GM19043 (cell line): ENCODE results near the gene CDH23.

Experiments used
- ATAC-seq: cut with Tn5 transposase; IDR thresholded peaks from one replicate; pipeline ENCODE4 v1.9.1; 2021; ENCODE audit warnings: low read depth; ENCODE audit not compliant: unreplicated experiment

CDH23 gene

DNA sequence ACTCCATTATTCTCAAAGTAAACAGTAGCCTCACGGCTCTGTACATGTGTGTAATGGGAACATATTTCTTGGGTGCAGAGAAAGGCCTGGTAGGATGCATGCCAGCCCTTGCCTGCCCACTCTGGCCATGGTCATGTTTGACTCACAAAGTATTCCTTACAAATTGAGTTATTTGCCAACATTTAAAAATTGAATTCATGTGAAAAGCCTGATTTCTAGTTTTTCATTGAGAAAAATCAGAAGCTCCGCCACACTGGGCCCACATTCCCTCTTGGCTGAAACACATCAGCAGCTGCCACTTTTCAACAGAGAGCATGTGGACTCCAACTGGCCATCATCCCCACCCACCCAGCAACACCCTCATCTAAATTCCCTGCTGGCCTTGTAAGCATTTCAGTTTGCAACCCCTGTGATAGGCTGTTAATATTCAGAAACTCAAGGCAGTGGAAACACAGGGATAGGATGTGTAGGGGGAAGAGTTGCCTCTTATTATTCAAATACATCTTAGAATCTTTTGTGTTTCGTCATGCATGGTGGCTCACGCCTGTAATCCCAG, 40.9 kb downstream of the CDH23 start:
- no peak for ATAC-seq

DNA sequence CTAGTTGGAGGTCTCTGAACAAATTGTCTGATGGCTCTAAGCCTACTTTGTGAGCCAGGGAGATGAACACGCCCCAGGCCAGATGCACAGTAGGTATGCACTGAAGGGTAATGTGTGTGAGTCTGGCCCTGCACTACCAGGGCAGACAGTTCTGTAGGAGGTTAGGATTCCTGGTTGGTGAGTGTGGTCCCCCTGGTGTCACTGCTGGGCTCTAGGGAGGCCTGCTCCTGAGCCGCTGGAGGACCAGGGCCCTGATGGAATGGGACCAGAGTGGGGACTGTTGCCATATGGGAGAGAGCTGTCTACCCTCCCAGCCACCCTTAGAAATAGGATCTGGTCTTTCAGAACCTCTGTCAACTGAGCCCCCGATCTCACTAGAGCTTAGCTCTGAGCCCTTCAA, 42.0 kb downstream of the CDH23 start:
- no peak for ATAC-seq

DNA sequence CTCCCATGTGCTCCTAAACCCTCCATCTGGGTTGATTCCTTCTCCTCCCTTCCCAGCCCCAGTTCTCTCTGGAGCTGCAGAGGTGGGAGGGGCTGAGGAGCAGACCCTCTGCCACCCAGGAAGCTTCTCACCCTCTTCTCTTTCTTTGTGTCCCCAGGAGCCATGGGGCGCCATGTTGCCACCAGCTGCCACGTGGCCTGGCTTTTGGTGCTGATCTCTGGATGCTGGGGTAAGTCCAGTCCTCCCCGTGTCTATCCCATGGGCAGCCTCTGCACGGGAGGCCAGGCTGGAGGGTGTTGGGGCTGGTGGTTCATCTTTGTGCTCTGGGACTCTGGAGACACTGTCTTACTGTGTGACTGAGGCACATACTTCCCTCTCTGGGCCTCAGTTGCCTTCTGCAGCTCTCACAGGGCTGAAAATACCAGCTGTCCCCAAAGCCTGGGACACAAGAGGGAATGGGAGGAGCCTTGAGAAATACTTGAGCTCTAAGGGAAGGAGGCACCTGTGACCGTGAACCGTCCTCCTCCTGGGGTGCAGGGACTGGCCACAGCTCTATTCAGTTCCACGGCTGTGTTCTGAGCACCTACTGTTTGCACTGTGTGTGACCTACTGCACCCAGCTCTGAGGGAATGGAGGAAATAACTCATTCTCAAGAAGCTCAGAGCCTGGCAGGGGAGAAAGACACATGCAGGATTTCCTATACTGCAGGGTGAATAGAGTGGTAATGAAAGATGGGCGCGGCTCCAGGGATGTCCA, 43.1 kb downstream of the CDH23 start:
- ATAC-seq, result no peak

DNA sequence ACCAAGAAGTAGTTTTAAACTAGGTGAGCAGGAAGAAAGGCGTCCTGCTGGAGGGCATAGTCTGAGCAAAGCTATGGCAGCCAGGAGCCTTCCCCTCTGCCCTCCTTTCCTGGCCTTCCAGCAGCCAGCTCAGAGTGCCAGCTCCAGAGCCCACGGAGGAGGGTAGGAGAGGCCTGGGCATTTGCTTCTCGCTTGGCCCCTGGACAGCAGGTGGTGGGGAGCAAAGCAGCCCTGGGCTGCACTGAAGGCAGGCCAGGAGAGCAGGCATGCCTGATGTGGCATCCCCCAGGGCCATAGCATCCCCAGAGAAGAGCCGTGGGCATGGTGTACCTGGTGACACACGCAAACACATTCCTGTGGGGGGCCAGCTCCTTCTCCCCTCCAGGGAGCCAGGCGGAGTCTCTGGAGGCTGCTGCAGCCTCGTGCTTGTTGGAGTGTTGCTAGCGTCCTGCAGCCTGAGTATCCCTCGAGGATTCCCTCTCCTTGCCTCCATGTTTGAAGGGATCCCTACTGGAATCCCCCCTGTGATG, 43.9 kb downstream of the CDH23 start:
- no peak for ATAC-seq

DNA sequence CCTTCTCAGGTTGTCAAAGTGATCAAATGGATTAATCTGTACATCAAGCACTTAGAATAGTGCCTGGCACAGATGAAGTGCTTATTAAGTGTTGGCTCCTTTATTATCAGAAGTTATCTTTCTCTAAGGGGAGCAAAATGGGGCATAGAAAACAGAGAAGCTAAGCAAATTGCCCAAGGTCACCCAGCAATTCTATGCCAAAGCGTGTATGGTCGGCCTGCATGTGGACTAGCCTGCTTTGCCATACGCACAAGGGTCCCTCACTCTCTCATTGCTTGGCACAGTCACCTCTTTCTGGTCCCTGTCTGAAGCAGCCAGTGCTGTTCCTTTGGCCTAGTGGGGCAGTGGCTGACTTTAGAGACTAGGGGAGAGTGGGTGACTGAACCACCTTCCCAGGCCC, 45.3 kb downstream of the CDH23 start:
- no peak for ATAC-seq

DNA sequence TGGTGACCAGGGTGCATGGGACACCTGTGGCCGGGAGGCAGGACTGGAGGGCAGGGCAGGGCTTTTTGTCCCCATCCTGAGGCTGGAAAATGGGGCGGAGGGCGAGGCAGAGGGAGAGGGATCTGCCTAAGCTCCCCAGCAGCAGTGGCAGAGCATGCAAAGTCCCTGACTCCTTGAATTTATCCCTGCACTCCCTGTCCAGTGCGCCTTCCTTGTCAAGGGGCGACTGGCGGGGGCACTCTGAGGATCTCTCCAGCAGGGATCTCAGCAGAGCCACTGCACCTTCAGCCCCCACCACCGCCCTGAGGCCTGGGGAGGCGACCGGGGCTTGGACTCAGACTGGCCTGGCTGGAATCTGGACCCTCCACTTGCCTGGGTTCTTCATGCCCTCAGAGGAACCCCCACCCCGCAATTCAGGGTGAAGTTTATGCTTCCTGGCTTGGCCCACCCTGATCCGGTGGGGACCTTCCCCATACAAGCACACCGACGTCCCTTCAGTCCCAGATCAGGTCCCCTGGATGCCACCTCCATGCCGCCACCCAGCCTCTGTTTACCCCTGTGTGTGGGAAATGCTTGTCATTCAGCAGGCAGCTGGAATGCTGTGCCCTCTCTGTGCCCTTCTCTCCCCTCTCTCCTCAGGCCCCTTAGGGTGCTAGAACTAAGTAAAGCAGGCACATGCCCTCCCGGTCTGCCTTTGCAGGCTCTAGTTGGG, 46.3 kb downstream of the CDH23 start:
- ATAC-seq, result no peak

DNA sequence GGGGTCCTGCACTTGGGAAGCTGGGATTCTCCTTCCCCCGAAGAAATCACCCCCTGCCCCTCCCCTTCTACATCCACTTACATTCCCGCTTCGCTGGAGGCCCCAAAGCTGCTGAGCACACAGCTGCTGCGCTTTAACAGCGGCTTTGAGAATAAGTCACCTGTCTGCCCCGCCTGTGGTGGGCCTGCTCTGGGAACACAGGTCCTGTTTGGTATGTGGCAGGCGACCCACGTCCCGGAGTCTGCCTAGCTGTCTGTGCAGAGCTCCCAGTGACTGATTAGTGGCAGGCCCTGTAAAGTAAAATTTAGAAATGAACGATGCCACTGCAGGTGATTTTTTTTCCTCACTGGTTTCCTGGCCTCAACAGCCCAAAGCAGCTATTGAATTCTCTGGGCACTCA, 47.0 kb downstream of the CDH23 start:
- ATAC-seq, result no peak

DNA sequence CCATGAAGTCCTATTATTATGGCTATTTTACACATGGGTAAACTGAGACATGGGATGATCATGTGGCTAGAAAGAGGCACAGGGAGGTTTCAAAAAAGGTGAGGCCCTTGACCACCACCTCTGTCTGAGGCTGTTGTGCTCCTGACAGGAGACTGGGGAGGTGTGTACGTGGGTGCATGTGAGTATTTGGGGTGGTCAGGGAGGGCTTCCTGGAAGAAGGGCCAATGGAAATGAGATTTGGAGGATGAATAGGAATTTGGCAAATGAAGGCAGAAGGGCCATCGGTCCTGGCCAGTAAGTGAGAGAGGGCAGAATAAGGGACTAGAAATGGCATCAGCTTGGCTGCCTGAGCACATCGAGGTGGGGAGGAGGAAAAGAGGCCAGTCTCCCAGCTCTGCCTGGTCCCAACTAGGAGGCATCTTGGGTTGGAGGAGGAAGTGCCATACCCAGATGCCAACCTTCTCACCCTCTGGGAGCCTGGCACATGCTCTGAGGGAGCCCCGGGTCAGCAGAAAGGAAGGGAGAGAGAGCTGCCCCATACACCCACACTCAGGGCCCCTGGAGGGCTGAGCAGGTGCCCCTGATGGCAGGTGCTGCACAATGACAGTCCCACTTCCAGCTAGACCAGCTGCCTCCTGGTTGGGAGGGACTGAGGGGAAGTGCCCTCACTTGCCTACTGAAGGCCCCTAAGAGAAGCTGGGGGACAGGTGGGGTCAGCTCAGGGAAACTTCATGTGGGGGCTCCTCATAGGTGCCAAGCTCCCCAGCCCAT, 47.7 kb downstream of the CDH23 start:
- ATAC-seq, result no peak

DNA sequence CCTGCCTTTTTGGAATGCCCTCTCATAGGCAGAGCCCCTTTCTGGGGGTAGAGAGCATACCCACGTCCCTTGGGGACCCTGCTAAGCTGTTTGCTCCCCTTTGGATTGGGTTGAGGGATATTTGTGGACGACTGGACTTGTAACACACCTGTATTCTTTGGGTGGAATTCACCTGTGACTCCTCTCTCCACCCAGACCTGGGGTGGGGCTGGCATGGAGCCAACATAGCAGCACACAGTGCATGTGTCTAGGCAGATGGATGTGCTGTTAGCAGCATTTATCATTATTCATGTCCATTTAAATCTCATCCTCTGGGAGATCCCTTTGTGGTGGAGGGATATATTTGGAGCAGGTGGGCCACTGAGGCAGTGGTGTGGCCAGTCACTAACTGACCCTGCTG, 51.0 kb downstream of the CDH23 start:
- no peak for ATAC-seq

DNA sequence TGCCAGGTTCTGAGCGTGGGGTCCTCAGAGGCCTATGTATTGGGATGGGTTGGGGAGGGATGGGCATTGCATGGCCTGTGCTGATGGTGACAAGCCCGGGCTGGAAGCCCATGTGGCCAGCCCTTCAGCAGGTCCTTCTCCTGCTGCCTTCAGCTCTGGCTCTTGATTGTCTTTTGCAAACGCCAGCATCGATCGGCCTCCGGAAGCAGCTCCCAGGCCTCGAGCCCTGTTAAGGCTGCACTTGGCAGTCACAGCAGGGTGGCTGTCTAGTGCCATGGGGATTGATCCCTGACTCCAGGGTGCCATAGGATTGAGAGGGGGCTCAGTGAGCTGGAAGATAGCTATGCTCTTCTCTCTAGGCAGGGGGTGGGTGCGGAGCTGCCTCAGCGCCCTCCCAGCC, 51.4 kb downstream of the CDH23 start:
- no peak for ATAC-seq

DNA sequence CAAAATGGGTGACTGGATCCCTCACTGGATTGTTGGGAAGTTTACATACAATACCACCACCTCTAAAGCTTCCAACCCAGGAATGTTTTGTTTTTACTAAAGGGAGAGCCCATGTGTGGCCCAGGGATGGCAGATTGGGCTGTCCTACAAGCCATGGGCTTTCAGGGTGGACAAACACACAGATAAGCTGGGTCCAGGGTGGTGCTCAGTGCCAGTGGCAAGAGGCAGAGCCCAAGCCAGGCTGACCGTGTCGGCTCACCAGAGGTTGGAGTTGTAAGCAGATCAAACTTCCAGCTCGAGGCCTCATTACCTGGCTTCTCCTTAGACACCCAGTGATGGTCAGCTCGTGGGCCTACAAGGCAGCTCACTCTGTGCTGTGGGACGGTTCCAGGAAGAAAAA, 52.3 kb downstream of the CDH23 start:
- ATAC-seq, result no peak

DNA sequence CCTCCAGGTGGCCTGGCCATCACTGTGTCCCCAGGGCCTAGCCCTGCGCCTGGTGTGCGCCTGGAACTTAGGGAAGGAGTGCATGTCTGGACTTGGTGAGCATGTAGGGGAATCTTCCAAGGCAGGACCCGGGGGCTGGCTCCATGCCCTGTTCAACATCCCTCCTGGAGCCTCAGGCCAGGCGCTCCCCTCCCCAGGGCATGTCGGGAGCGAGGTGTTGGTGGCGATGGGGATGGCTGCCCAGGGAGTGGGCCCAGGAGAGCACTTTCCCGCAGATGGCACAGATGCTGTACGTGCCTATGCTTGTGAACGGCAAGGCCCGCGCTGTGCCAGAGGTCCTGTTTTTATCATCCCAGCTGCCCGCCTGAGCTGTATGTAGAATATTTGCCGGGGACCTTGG, 55.0 kb downstream of the CDH23 start:
- ATAC-seq, result no peak

DNA sequence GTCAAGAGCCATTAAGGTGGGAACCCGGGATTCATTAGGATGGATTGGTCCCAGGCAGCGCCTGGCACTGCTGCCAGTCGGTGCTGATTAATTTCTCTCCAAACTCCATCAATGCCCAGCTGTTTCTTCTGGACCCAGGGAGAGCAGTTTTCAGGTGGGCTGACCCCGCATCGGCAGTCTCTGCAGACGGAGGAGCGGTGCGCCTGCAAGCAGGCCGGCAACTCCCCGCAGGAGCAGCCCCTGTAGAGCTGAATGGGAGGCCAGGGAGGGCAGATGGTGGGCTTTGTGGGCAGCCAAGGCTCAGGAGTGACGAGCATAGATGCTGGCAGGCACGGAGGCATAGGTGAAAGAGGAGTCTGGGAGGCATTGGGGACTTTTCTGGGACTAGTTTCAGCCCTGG, 56.5 kb downstream of the CDH23 start:
- ATAC-seq, result no peak

DNA sequence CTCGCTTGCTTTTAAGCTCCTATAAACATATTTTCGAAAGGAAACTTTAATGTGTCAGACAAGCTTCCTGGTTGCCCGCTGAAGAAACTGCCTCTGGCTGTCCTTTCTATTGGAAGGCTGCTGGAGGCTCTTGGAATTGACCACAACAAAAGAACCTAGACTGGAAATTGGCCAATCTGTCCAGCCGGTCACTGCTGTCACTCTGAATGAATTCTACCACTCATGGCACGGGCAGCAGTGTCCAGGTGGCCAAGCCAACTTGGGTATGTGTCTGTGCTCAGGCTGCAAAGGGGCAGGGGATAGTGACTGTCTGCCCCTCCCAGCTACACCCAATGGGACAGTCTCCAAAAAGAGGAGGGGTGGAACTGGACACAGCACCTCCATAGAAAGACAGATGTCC, 57.6 kb downstream of the CDH23 start:
- ATAC-seq, result no peak

DNA sequence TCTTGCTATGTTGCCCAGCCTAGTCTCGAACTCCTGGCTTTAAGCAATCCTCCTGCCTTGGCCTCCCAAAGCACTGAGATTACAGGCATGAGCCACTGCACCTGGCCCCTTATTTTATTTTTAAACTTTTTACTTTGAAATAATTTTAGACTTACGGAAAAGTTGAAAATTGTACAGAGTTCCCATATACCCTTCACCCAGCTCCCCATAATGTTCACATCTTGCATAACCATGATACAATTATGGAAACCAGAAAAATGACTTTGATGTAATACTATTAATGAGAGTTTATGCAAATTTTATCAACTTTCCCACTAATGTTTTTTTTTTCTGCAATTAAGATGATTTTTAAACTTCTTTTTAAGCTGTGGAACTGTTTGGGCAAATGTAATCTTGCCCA, 58.3 kb downstream of the CDH23 start:
- ATAC-seq, result no peak

DNA sequence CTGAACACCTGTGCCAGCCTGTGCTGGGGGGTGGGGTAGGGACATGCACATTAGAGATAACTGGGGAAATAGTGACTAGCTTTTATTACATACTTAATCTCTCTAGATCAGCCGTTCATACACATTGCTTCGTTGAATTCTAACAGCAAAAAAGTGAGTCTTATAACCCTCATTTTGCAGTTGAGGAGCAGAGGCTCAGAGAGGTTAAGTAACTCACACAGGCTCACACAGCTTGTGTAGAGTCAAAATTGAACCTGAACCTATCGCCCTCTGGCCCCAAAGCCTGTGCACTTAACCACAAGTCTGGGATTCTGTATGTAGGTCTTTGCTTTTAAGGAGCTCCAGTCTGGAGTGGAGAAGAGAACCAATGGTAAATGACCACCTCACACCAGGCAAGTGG, 59.9 kb downstream of the CDH23 start:
- no peak for ATAC-seq

DNA sequence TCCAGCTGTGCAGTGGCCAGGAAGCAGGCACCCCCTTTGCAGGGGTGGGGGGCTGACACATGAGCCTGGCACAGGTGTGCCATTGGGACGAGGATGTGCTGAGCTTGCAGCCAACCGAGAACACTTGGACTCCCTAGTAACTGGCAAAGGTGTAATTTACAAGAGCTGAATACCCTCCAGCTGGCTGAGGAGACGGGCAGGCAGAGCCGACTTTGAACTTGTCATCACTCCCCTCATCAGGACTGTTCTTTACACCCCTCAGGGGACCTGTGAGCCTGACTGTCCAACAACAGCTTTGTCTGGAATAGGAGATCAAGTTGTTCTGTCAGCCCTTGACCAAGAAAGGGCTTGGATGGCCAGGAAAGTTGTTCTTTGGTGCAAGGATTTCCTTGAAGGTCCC, 61.2 kb downstream of the CDH23 start:
- ATAC-seq, result no peak

DNA sequence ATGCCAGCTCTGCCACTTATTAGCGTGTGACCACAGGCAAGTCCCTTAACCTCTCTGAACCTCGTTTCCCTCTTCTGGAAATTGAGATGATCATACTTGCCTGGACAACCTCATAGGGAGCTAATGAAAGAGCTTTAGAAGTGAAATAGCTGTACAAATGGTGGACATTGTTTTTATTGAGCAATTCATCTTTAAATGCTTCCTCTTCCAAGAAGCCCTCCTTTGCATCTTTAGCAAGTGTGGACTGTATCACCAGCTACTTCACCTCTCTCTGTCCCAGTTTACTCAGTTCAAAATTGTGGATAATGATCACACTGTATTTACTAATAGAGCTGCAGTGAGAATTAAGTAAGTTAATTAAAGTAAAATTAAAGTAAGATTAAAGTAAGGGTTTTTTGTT, 61.7 kb downstream of the CDH23 start:
- ATAC-seq, result no peak

DNA sequence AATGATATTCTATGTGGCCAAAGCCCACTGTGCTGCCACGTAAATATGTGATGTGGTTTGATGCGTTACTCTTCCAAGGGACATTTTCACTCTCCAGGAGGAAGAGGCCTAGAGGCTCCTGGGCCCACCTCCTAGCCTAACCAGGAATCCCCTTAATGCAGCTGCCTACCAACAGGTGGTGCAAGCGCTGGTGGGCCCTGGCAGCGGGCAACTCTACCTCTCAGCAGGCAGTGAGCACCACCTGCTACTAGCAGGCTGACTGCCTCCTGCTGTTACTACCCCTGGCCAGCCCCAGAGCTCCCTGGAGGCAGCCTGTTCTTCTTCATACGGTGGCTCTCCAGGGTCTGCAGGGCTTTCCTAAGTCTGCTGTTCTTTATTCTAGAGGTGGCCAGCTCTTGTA, 62.8 kb downstream of the CDH23 start:
- no peak for ATAC-seq

DNA sequence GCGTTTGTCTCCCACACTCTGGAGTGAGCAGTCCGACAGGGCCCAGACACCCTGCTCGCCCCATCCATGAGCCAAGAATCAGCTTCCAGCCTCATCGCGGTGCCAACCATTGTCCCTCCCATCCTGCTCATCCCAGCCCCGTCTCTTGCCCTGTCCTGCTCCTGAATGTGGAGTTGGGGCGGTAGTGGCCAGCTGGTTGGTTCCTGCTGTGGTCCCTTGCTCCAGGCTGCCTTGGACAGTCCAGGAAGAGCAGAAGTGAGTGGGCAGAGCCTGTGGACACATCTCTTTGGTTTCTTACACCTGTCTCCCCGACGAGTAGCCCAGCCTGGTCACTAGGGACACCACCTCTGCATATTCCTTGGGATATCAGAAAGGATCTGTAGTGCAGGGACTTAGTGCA, 63.9 kb downstream of the CDH23 start:
- no peak for ATAC-seq

DNA sequence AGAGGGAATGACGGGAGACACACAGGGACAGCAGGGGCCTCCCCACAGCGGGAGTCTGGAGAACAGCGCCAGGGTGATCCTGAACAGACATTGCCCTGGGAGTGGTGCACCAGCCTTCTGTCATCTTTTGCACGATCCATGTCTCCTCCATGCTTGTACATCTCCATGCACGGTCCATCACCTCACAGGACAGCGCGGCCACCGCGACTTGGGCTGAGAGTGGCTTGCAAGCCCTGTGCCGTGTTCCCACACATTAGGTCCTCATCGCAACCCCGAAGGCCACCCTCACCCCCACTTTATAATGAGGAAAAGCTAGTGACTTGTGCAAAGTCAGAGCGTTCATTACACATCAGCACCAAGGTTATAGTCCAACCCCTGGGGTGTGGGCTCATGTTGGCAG, 64.7 kb downstream of the CDH23 start:
- ATAC-seq, result no peak
